HL-60/S4 (cell line): Measurements from ENCODE around the gene NECAB2.

Experiments
- in situ Hi-C: fragments of 300-500 bp; cut with MboI; formaldehyde crosslinking; loops from 2 replicates; pipeline ENCODE4 v1.14.3; 2022; ENCODE audit warnings: low sequenced_read_pairs

Gene NECAB2

DNA sequence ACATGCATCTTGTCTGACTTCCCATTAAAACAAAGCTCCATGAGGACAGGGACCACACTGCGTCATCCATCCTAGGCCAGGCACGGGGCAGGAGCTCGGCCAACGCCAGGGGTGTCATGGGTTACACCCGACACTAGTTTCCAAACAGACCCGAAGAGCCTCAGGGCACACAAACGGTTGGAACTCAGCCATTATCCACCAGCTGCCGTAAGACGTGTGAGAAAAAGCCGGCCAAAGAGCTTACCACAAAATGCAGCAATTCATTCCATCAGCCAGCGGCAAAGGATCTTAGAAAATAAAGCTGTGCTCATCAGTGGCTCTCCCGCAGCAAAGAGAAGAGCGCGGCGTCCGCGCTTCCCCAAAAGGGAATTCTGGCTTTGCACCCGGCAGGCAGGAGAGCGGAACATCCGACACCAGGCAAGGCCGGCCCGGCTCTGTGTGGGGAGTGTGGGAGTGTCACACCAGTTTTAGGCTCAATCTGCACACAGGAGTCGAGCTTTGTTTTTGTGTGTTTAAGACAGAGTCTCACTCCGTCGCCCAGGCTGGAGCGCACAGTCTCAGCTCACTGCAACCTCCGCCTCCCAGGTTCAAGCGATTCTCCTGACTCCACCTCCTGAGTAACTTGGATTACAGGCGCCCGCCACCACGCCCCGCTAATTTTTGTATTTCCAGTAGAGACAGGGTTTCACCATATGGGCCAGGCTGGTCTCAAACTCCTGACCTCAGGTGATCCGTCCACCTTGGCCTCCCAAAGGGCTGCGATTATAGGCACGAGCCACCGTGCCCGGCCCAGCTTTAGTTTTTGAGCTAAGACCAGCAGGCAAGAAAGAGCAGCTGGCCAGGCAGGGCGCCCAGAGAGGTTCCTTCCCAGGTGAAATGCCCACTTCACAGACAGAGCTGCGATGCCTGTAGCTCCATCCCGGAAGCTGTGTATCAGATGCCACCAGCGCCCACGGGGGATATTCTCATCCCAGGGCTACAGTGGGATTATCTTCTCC is 73.1 kb downstream of the NECAB2 start:
- in situ Hi-C loops: no loop called here

GRCh38 chr16:84041881-84042280 is 73.8 kb downstream of the NECAB2 start:
- in situ Hi-C loops: no loop called here

DNA sequence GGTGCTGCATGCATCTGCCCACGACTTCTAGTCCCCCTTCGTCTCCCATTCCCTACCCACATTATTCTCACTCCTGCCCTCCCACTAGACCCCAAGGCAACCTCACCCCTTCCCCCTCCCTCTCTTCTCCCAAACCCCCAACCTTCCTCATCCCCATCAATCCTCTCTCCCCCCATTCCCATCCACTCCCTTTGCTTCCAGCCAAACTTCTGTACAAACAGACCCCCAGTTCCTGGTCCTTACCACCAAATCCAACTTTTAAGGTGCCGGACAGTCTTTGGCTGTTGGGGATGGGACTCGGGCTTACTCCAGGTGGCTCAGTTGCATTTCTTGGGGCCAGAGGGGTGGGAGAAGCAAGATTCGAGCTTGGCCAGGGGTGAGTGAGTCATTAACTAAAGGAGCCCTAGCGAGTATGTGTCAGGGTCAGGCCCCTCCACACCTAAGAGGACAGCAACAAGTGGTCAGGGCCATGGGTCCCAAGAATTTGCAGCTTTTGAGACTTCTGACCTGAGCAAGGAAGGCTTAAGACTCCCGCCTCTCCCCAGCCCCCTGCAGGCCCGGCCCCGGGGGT is 74.3 kb downstream of the NECAB2 start, which contains the start of gene SLC38A8:
Gene SLC38A8, minus strand, starts transcription at position 488 of the 571 bp plus-strand sequence. CDS start 638 bp downstream, outside the sequence.
- in situ Hi-C loops: no loop called here

DNA sequence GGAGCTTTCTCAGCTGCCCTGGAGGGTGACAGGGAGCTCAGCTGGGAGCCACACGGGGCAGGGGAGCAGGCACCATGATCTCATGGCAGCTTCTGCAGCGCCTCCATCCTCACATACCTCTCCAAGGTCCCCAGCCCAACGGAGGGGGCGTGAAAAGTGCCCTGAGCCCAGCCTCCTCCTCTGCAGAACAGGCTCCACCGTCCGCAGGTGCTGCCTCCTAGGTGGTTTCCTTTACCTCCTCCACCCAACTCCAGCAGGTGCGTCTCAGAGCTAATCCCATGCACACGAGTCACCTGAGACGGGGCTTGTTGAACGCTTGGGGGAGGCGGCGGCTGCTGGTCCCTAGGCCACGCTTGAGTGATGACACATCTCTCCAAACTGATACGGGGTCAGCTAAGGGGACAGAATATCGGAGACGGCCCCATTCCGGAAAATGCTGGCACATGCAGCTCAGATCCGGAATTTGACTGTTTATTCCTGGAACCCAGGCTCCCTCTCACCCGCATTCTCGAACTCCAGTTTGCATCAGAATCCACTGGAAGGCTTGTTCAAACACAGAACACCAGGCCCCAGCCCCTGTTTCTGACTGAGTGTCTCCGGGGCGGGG is 74.9 kb downstream of the NECAB2 start:
- in situ Hi-C loops: no loop called here

DNA sequence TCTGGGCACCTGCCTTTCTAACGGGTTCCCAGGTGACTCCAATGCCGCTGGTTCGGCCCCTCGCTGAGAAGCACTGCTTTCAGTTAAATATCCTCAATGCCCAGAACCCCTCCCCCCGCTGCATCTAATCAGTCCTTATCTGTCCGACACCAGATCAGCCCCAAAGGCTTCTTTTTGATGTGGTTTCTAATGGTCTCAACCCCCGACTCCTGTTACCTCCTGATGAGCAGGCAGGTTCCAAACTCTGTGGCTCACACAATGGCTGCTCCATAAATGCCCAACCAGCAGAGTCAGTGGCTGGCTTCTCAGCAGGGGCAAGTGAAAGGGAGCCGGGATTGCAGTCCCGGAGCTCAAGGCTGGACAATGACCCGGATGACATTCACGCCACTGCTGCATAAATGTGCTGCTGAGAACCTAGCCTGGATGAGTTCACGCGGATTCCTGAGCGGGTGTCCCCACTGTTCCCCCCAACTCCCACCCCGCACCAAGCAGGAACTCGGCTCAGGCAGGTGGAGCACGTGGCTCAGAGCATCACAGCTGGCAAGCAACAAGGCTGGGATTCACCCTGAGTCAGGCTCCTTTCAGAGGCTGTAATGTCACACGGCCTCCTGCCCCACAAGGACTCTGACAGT is 75.6 kb downstream of the NECAB2 start:
- in situ Hi-C loops: no loop called here

- in situ Hi-C loops: no loop called here
These were observed 76.1 kb downstream of the NECAB2 start for GRCh38 chr16:84044118-84044488.

DNA sequence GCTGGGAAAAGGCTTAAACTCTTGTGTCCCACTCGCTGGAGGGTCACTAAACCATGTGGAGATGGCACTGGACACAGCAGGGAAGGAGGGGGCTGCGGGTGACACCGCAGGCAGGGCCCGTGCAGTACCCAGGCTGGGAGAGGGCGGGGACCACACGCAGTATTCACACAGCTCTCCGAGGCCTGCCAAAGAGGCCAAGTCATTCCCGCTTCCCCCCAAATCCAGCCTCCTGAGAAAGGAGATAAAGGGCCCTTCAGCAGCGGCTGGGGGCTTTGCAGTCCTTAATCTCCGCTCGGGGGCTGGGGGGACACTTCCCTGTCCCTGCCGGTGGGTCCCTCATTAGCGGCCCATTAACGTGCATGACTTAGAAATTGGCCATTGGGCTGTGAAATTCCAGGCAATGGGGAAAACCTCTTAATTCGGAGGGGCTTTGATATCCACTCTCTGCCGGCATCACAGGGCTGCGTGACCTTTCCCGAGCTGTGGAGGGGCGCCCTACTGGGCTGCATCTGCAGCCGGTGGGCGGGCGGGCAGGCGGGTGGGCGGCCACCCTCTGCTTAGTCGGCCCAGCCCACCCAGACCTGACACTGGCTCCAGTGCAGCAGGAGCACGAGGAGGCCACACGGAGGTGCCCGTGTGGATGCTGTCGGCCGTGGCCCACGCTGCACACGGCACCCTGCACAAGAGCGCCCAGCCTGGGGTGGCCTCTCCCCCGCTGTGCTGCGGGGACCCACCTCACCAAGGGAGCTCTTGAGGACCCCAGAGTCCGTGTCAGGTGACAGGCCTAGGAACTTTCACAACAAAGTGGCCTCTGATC is 77.2 kb downstream of the NECAB2 start:
- in situ Hi-C loops: no loop called here

- in situ Hi-C loops: no loop called here
These were observed 77.9 kb downstream of the NECAB2 start for GRCh38 chr16:84045818-84046470.

DNA sequence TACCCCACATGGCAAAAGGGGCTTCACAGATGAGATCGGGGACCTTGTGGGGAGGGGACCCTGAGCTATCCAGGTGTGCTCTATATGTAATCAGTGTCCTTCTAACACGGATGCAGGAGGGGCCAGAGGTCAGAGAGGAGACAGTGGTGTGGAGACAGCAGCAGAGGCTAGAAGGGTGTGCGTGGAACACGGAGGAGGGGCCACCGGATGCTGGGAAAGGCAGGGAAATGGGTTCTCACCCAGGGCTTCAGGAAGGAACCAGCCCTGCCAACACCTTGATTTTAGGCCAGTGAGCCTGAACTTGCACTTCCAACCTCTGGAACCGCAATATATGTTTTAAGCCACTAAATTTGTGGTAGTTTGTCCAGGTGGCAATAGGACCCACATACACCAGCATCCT is 79.2 kb downstream of the NECAB2 start:
- in situ Hi-C loops: no loop called here

GRCh38 chr16:84047626-84048025 is 79.6 kb downstream of the NECAB2 start:
- in situ Hi-C loops: no loop called here

DNA sequence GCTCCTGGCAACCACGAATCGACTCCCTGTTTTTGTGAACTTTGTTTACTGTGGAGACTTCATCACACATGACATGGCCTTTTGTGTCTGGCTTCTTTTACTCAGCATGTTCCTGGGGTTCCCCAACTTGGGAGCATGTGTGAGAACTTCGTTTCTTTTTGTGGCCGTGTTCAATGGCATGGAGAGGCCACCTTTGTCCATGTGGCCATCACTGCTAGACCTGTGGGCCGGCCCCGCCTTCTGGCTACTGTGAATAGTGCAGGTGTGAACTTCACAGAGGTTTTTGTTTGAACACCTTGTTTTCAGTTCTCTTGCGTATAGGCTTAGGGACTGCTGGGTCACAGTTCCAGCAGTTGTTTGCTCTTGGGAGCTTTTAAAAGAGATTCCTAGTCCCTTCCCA is 80.2 kb downstream of the NECAB2 start:
- in situ Hi-C loops: no loop called here

GRCh38 chr16:84048871-84049270 is 80.8 kb downstream of the NECAB2 start:
- in situ Hi-C loops: no loop called here

- in situ Hi-C loops: no loop called here
These were observed 81.5 kb downstream of the NECAB2 start for GRCh38 chr16:84049403-84050060.

DNA sequence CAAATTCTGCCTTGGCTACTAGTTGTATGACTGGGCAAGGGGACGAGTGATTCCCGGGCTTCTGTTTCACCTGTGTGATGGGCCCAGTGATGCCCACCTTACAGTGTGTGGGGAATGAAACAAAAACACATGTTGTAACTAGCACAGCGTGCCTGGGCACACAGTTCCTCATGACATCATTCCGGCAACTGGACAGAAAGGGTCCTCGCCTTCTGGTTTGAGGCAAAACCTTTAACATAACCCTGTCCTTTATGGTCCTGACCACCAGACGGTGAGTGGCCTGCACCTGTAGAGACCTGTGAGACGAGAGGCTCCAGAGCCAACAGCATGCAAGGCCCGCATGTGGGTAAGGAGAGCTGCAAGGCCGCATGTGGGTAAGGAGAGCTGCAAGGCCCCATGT is 82.3 kb downstream of the NECAB2 start:
- in situ Hi-C loops: no loop called here

DNA sequence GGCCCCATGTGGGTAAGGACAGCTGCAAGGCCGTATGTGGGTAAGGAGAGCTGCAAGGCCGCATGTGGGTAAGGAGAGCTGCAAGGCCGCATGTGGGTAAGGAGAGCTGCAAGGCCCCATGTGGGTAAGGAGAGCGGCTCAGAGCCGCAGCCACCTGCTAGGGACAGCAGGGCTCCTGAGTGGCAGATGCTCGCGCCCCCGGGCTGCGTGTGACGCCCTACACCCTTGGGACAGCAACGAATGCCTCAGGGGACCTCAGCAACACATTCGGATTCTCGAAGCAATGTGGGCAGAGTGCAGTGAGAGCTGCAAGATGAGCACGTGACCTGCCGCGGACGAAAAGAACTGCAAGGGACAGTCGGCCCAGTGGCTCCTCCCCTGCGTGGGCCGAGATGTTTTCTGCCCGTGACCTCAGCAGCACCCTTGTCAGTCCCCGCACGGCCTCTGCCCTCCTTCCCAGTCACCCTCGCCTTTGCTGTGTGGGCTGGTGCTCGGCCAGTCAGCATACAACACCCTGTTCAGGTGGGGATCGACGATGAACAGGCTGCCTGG is 84.1 kb downstream of the NECAB2 start:
- in situ Hi-C loops: no loop called here
